ENCODE results near the gene SHF.

DNA sequence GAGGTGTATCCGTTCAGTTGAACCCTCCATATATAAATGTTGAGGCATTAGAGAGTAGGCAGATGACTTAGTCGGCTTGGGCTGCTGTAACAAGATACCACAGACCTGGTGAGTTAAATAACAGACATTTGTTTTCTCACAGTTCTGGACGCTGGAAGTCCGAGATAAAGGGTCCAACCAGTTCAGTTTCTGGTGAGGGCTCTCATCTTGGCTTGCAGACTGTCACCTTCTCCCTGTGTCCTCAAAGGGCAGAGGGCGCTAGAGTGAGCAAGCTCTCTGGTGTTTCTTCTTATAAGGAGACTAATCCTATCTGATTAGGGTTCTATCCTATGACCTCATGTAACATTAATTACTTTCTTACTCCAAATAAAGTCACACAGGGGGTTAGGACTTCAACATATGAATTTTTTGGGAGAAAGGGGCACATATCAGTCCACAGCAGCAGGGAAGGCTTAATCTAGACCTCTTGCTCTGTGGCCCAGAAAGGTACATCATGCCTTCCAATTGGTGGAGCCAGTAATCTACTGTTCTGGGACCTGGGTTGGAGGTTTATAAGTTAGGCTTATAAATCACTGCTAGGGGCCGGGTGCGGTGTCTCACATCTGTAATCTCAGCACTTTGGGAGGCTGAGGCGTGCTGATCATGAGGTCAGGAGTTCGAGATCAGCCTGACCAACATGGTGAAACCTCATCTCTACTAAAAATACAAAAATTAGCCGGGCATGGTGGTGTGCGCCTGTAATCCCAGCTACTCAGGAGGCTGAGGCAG is 37.9 kb upstream of the SHF start:
- TF ChIP-seq, protein P1, sequence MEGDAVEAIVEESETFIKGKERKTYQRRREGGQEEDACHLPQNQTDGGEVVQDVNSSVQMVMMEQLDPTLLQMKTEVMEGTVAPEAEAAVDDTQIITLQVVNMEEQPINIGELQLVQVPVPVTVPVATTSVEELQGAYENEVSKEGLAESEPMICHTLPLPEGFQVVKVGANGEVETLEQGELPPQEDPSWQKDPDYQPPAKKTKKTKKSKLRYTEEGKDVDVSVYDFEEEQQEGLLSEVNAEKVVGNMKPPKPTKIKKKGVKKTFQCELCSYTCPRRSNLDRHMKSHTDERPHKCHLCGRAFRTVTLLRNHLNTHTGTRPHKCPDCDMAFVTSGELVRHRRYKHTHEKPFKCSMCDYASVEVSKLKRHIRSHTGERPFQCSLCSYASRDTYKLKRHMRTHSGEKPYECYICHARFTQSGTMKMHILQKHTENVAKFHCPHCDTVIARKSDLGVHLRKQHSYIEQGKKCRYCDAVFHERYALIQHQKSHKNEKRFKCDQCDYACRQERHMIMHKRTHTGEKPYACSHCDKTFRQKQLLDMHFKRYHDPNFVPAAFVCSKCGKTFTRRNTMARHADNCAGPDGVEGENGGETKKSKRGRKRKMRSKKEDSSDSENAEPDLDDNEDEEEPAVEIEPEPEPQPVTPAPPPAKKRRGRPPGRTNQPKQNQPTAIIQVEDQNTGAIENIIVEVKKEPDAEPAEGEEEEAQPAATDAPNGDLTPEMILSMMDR (IDR thresholded peaks at IDR 0.05), result no peak
- no peak for TF ChIP-seq POLR2A (IDR thresholded peaks at IDR 0.05)
